SK-N-SH (cell line): ENCODE measurements around the gene CDH23. TPM values are rescaled to one million over a fixed set of nuclear protein-coding genes. Genes with fewer than 3 reads are reported as not detected.
A peak's percentile ranks its signal among the peaks of the same experiment; 100 is the strongest.

ENCODE experiments used
- CTCF ChIA-PET: fragments of 300-600, 350-600 bp; formaldehyde crosslinking; extraction: SDS; loops from one replicate; lab custom pipeline; 2021; lab: Yijun Ruan, JAX
- POLR2A ChIA-PET: fragments of 350-600 bp; sonication (Branson Sonifier 250); formaldehyde crosslinking; extraction: SDS; loops from one replicate; lab custom pipeline; 2020; ENCODE audit warnings: antibody characterized with exemption, inconsistent platforms; lab: Yijun Ruan, JAX
- DNase-seq: peaks from one replicate; pipeline ENCODE4 v3.0.0; 2012
- H2AFZ ChIP-seq: fragments of 200-600 bp; sonication (generic); 2 replicates; pipeline ENCODE4 v1.8.1; 2016; ENCODE audit warnings: antibody characterized with exemption, mild to moderate bottlenecking, low read depth
- H3F3A ChIP-seq: fragments of 200-600 bp; sonication (generic); replicated peaks from 2 replicates; pipeline ENCODE3; 2016; ENCODE audit warnings: antibody characterized with exemption, mild to moderate bottlenecking; ENCODE audit not compliant: insufficient read depth
- H3K27ac ChIP-seq, 2 experiments: fragments of 200-500 bp in 1 of 2; fragments of 200-600 bp in 1 of 2; sonication (Bioruptor generic) in 1 of 2; sonication (generic), shearing (Covaris generic) in 1 of 2; 2 replicates each; pipeline versions ENCODE4 v1.5.1 to v1.6.1; 2014 to 2016; ENCODE audit warnings: low read depth in 2 of 2, inconsistent platforms in 1 of 2, low read length in 1 of 2, mild to moderate bottlenecking in 1 of 2, mixed read lengths in 1 of 2
- H3K27me3 ChIP-seq: fragments of 200-600 bp; sonication (generic), shearing (Covaris generic); 2 replicates; pipeline ENCODE4 v1.6.1; 2016; ENCODE audit warnings: mixed run types; ENCODE audit not compliant: insufficient read depth
- H3K36me3 ChIP-seq, 2 experiments: fragments of 200-500 bp in 1 of 2; fragments of 200-600 bp in 1 of 2; sonication (Bioruptor generic) in 1 of 2; sonication (generic) in 1 of 2; replicated peaks in 1 of 2; 2 replicates each; pipeline versions ENCODE3 to v1.5.1; 2014 to 2016; ENCODE audit warnings: low read length in 1 of 2, mild to moderate bottlenecking in 1 of 2; ENCODE audit not compliant: insufficient read depth in 2 of 2, control insufficient read depth in 1 of 2
- H3K4me1 ChIP-seq, 2 experiments: fragments of 200-500 bp in 1 of 2; fragments of 200-600 bp in 1 of 2; sonication (Bioruptor generic) in 1 of 2; sonication (generic), shearing (Covaris generic) in 1 of 2; 2 replicates each; pipeline versions ENCODE4 v1.5.1 to v1.6.1; 2014 to 2016; ENCODE audit warnings: low read depth in 1 of 2, low read length in 1 of 2, mixed run types in 1 of 2; ENCODE audit not compliant: insufficient read depth in 2 of 2, control insufficient read depth in 1 of 2
- H3K4me2 ChIP-seq: fragments of 200-600 bp; sonication (generic), shearing (Covaris generic); 2 replicates; pipeline ENCODE4 v1.6.1; 2017; ENCODE audit warnings: mixed run types
- H3K4me3 ChIP-seq, 2 experiments: fragments of 200-500 bp in 1 of 2; fragments of 200-600 bp in 1 of 2; sonication (Bioruptor generic) in 1 of 2; sonication (generic), shearing (Covaris generic) in 1 of 2; 2 replicates each; pipeline versions ENCODE4 v1.5.1 to v1.8.1; 2014 to 2016; ENCODE audit warnings: low read depth in 2 of 2, inconsistent platforms in 1 of 2, low read length in 1 of 2, mild to moderate bottlenecking in 1 of 2, mixed read lengths in 1 of 2, moderate library complexity in 1 of 2
- H3K79me2 ChIP-seq: fragments of 200-600 bp; sonication (generic); 2 replicates; pipeline ENCODE4 v1.8.1; 2017; ENCODE audit warnings: mild to moderate bottlenecking; ENCODE audit not compliant: insufficient read depth
- H3K9ac ChIP-seq: fragments of 200-600 bp; sonication (generic); 2 replicates; pipeline ENCODE4 v1.6.1; 2017; ENCODE audit warnings: mixed run types
- H3K9me2 ChIP-seq: fragments of 200-600 bp; sonication (generic); 2 replicates; pipeline ENCODE4 v1.6.1; 2017; ENCODE audit warnings: mixed run types
- H3K9me3 ChIP-seq: fragments of 200-600 bp; sonication (generic); 2 replicates; pipeline ENCODE4 v1.6.1; 2017; ENCODE audit warnings: mixed run types, mild to moderate bottlenecking, moderate library complexity
- H4K20me1 ChIP-seq: fragments of 200-600 bp; sonication (generic); 2 replicates; pipeline ENCODE4 v1.6.1; 2017; ENCODE audit warnings: mild to moderate bottlenecking, mixed run types; ENCODE audit not compliant: insufficient read depth
- CHD2 ChIP-seq: fragments of 150-350 bp; IDR thresholded peaks from 2 replicates; pipeline ENCODE4 v1.6.1; 2018; ENCODE audit warnings: low read length; ENCODE audit not compliant: partially characterized antibody
- ELF1 ChIP-seq: IDR thresholded peaks from 2 replicates; pipeline ENCODE4 v1.4.0; 2012
- FOSL2 ChIP-seq: IDR thresholded peaks from 2 replicates; pipeline ENCODE4 v1.4.0; 2012; ENCODE audit warnings: low read depth, mild to moderate bottlenecking, moderate library complexity, borderline replicate concordance
- FOXM1 ChIP-seq: IDR thresholded peaks from 2 replicates; pipeline ENCODE4 v1.4.0; 2012; ENCODE audit warnings: low read depth, mild to moderate bottlenecking
- GABPA ChIP-seq: IDR thresholded peaks from 2 replicates; pipeline ENCODE4 v1.4.0; 2012; ENCODE audit warnings: low read depth, mild to moderate bottlenecking
- GATA2 ChIP-seq: sonication (generic); formaldehyde crosslinking; IDR thresholded peaks from 2 replicates; pipeline ENCODE4 v1.5.0; 2020; ENCODE audit warnings: mild to moderate bottlenecking, missing genetic modification reagents
- IRF3 ChIP-seq: fragments of 150-350 bp; IDR thresholded peaks from 2 replicates; pipeline ENCODE4 v1.6.1; 2016; ENCODE audit warnings: mild to moderate bottlenecking, low read depth, low read length
- JUND ChIP-seq: IDR thresholded peaks from 2 replicates; pipeline ENCODE4 v1.4.0; 2012
- MAX ChIP-seq: IDR thresholded peaks from 2 replicates; pipeline ENCODE4 v1.4.0; 2012; ENCODE audit warnings: low read depth
- MEF2A ChIP-seq: IDR thresholded peaks from 2 replicates; pipeline ENCODE4 v1.4.0; 2012; ENCODE audit warnings: low read depth, borderline replicate concordance
- MXI1 ChIP-seq: IDR thresholded peaks from 2 replicates; pipeline ENCODE4 v1.6.1; 2012; ENCODE audit warnings: mild to moderate bottlenecking, low read depth, low read length, improper control_type of control experiment
- NFIC ChIP-seq: IDR thresholded peaks from 2 replicates; pipeline ENCODE4 v1.4.0; 2012; ENCODE audit warnings: borderline replicate concordance
- RAD21 ChIP-seq: IDR thresholded peaks from 2 replicates; pipeline ENCODE4 v1.6.1; 2012; ENCODE audit warnings: mild to moderate bottlenecking, low read length
- RCOR1 ChIP-seq: fragments of 150-350 bp; IDR thresholded peaks from 2 replicates; pipeline ENCODE4 v1.6.1; 2017; ENCODE audit warnings: antibody characterized with exemption, low read length
- RFX5 ChIP-seq: IDR thresholded peaks from 2 replicates; pipeline ENCODE4 v1.6.1; 2012; ENCODE audit warnings: mild to moderate bottlenecking, improper control_type of control experiment, low read length
- RXRA ChIP-seq: IDR thresholded peaks from 2 replicates; pipeline ENCODE4 v1.4.0; 2012; ENCODE audit warnings: low read depth, mild to moderate bottlenecking, borderline replicate concordance
- SIN3A ChIP-seq: IDR thresholded peaks from 2 replicates; pipeline ENCODE4 v1.6.1; 2012; ENCODE audit warnings: low read depth, mild to moderate bottlenecking, low read length, moderate library complexity, borderline replicate concordance
- SMC3 ChIP-seq: IDR thresholded peaks from 2 replicates; pipeline ENCODE4 v1.6.1; 2012; ENCODE audit warnings: low read depth, low read length, improper control_type of control experiment
- TCF12 ChIP-seq: IDR thresholded peaks from 2 replicates; pipeline ENCODE4 v1.4.0; 2012
- USF1 ChIP-seq: IDR thresholded peaks from 2 replicates; pipeline ENCODE4 v1.4.0; 2012; ENCODE audit warnings: low read depth, borderline replicate concordance
- USF2 ChIP-seq: fragments of 150-350 bp; IDR thresholded peaks from 2 replicates; pipeline ENCODE4 v1.6.1; 2017; ENCODE audit warnings: antibody characterized with exemption, low read length, low read depth, borderline replicate concordance
- YY1 ChIP-seq: IDR thresholded peaks from 2 replicates; pipeline ENCODE4 v1.4.0; 2012; ENCODE audit warnings: low read depth, mild to moderate bottlenecking
- ZBTB33 ChIP-seq: IDR thresholded peaks from 2 replicates; pipeline ENCODE4 v1.4.0; 2012; ENCODE audit warnings: low read depth, borderline replicate concordance
- WGBS: methylation state at CpG from one replicate; pipeline ENCODE4 v1.1.6; 2017; ENCODE audit warnings: low lambda C conversion rate; 5-methylcytosine and 5-hydroxymethylcytosine counted together
- polyA plus RNA-seq, 3 experiments: library from polyadenylated mRNA; depleted of rRNA; stranded (reverse); fragments of >200 nt; gene quantifications; 2 replicates each; pipeline ENCODE4 v1.2.3, GENCODE V29; 2012
- TF ChIP-seq, protein P1 (sequence below): fragments of 200-600 bp; sonication (generic); IDR thresholded peaks from 2 replicates; pipeline ENCODE4 v1.6.1; 2017; ENCODE audit warnings: antibody characterized with exemption, mild to moderate bottlenecking, moderate library complexity
- TF ChIP-seq, protein P2 (sequence below): IDR thresholded peaks from 2 replicates; pipeline ENCODE4; 2012

The CDH23 gene
- polyA plus RNA-seq, 1 of the 3 experiments (the other 2 are of a cell fraction) = 0.03 TPM

DNA sequence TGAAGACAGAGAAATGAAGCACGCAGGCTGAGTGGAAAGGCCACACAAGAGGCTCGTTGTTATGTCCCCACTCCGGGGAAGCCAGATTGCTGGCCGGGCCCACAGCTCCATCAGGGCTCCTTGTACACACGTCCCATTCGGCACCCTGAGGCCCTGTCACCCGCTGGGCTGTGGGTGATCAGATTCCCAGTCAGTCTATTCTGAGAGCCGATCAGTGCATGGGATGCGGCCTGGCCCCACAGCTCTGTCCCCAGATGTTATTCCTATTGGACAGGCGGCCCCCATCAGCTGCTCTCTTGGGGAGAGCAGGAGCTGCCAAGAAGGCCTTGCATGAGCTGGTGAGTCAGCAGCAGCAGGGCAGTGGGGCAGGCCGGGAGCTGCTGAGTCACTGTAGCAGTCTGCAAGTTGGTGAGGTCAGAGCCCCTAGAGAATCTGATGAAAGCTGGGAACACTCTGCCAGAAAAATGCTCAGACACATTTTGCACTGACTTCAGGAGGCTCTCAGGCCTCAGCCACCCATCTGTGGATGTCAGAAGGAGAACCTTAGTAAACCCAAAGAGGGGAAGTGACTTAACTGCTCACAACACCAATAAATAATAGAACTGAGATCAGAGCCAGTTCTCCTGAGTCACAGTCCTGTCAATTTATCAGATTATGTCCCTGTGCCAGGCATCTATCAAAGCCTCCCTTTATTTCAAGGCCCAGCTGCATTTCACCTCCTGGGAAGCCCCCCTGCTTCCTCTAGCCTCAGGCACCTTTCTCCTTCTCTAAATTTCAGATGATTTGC is 463.7 kb downstream of the CDH23 start:
- H3K27me3 ChIP-seq = no peaks in the 10 kb centered on the region
- H3K9me2 ChIP-seq = no peaks in the 10 kb centered on the region
- peaks cover 15 to 29% of the 10 kb centered on the region in 2 experiments; a peak in 3 of 4 replicates for H3K4me1 ChIP-seq
- peak overlapping the region; percentile 56 for H3K4me2 ChIP-seq
- no peaks in the 10 kb centered on the region for H3K79me2 ChIP-seq
- H4K20me1 ChIP-seq = no peaks in the 10 kb centered on the region
- WGBS = 22% methylated on average over 5 of the region's 11 CpGs
- peak; percentile 70 for DNase-seq
- peak overlapping the region; percentile 66 for H3K9ac ChIP-seq
- ChIA-PET CTCF (interaction anchor here (1.3 to 3.5 kb wide), 3 partner anchors 9 to 36 kb away, joined by 3 to 26 read pairs (median 7); partner anchors contain the start of gene PSAP), POLR2A (interaction anchor here (0.6 to 1.9 kb wide), 3 partner anchors 10 to 531 kb away, joined by 3 to 10 read pairs (median 4); partner anchors contain the start of gene PSAP)
- H3K36me3 ChIP-seq = no peaks in the 10 kb centered on the region
- H3K4me3 ChIP-seq = no peak overlapping the region; a peak in 1 of 4 replicates
- H2AFZ ChIP-seq = peak overlapping the region; percentile 75
- no peaks in the 10 kb centered on the region for H3K9me3 ChIP-seq
- H3K27ac ChIP-seq = peak overlapping the region; percentile 90 to 99
- peaks cover 35% of the 10 kb centered on the region for H3F3A ChIP-seq
- TF ChIP-seq GATA2 (CRISPR knock-in tag) (no peak; the same call in 1 of the 2 replicates), MXI1 (no peak), CHD2 (peak; percentile 22), SMC3 (no peak), TCF12 (peak; percentile 94), SIN3A (0 out of 2 replicates have a peak, but pooled peaks have one; percentile 65), ELF1 (no peak), NFIC (peak; percentile 87), GABPA (no peak), YY1 (no peak), FOXM1 (peak; percentile 80; the same call in 1 of the 2 replicates), IRF3 (no peak), RAD21 (no peak), MAX (peak; percentile 83), MEF2A (0 out of 2 replicates have a peak, but pooled peaks have one; percentile 68), USF1 (no peak; the same call in 1 of the 2 replicates), RCOR1 (peak; percentile 68), RXRA (peak; percentile 96), RFX5 (no peak), ZBTB33 (peak; percentile 89), USF2 (no peak), JUND (peak; percentile 95), FOSL2 (peak; percentile 97)
- TF ChIP-seq, protein P1, sequence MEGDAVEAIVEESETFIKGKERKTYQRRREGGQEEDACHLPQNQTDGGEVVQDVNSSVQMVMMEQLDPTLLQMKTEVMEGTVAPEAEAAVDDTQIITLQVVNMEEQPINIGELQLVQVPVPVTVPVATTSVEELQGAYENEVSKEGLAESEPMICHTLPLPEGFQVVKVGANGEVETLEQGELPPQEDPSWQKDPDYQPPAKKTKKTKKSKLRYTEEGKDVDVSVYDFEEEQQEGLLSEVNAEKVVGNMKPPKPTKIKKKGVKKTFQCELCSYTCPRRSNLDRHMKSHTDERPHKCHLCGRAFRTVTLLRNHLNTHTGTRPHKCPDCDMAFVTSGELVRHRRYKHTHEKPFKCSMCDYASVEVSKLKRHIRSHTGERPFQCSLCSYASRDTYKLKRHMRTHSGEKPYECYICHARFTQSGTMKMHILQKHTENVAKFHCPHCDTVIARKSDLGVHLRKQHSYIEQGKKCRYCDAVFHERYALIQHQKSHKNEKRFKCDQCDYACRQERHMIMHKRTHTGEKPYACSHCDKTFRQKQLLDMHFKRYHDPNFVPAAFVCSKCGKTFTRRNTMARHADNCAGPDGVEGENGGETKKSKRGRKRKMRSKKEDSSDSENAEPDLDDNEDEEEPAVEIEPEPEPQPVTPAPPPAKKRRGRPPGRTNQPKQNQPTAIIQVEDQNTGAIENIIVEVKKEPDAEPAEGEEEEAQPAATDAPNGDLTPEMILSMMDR = no peak
- TF ChIP-seq, protein P2, sequence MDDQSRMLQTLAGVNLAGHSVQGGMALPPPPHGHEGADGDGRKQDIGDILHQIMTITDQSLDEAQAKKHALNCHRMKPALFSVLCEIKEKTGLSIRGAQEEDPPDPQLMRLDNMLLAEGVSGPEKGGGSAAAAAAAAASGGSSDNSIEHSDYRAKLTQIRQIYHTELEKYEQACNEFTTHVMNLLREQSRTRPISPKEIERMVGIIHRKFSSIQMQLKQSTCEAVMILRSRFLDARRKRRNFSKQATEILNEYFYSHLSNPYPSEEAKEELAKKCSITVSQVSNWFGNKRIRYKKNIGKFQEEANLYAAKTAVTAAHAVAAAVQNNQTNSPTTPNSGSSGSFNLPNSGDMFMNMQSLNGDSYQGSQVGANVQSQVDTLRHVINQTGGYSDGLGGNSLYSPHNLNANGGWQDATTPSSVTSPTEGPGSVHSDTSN = peak; percentile 92
